SJSA1 (cell line): Measurements from ENCODE around the gene PIAS1. TPM values are rescaled to one million over a fixed set of nuclear protein-coding genes. Genes with fewer than 3 reads are reported as not detected.
"Not testable (repeated sequence)": the region's sequence is repeated elsewhere in the genome, so short reads cannot be mapped to it uniquely, and the experiment has no call there.

ENCODE experiments used
- DNase-seq, 2 experiments: peaks; one replicate each; pipeline ENCODE4 v3.0.0-alpha.2; 2015 to 2020; ENCODE audit warnings: low spot score in 2 of 2, low read depth in 1 of 2
- H3K27ac ChIP-seq: fragments of 250-450 bp; sonication (Bioruptor Pico); 2 replicates; pipeline ENCODE4 v1.5.1; 2020; ENCODE audit warnings: mild to moderate bottlenecking, moderate library complexity
- H3K27me3 ChIP-seq: fragments of 250-450 bp; sonication (Bioruptor Pico); replicated peaks from 2 replicates; pipeline ENCODE4 v1.5.1; 2020; ENCODE audit warnings: mild to moderate bottlenecking, moderate library complexity
- H3K36me3 ChIP-seq: fragments of 250-450 bp; sonication (Bioruptor Pico); 2 replicates; pipeline ENCODE4 v1.5.1; 2020; ENCODE audit warnings: mild to moderate bottlenecking
- H3K4me1 ChIP-seq: fragments of 250-450 bp; sonication (Bioruptor Pico); replicated peaks from 2 replicates; pipeline ENCODE4 v1.6.1; 2021; ENCODE audit warnings: mild to moderate bottlenecking
- H3K4me3 ChIP-seq: fragments of 250-450 bp; sonication (Bioruptor Pico); 2 replicates; pipeline ENCODE4 v1.5.1; 2020; ENCODE audit warnings: mild to moderate bottlenecking
- H3K9me3 ChIP-seq: fragments of 250-450 bp; sonication (Bioruptor Pico); replicated peaks from 2 replicates; pipeline ENCODE4 v1.5.1; 2020; ENCODE audit warnings: mild to moderate bottlenecking
- total RNA-seq: library from RNA; depleted of rRNA; stranded (reverse); fragments of >200 nt; shearing (Covaris generic); gene quantifications from 2 replicates; pipeline ENCODE4 v1.2.3, GENCODE V29; 2014

The PIAS1 gene
- total RNA-seq, 1 experiment from 2014 or later = 21.2 TPM

- Histone ChIP-seq H3K27ac (no peak overlapping the region), H3K27me3 (no peaks in the 10 kb centered on the region), H3K36me3 (no peaks in the 10 kb centered on the region)
Measured at GRCh38 chr15:68045289-68046265, 8.5 kb upstream of the PIAS1 start.

GRCh38 chr15:68047826-68048225 lies 6.3 kb upstream of the PIAS1 start:
- no peaks in the 10 kb centered on the region for H3K36me3 ChIP-seq
- H3K4me1 ChIP-seq = peaks cover under 1% of the 10 kb centered on the region
- H3K27ac ChIP-seq = no peak overlapping the region
- H3K9me3 ChIP-seq = no peaks in the 10 kb centered on the region
- H3K4me3 ChIP-seq = no peak overlapping the region
- H3K27me3 ChIP-seq = no peaks in the 10 kb centered on the region
- no peak for DNase-seq

More at GRCh38 chr15:68045289-68046265, 8.5 kb upstream of the PIAS1 start:
- Histone ChIP-seq H3K4me1 (peaks cover 12% of the 10 kb centered on the region), H3K9me3 (no peaks in the 10 kb centered on the region), H3K4me3 (no peak overlapping the region)
- DNase-seq = no peak

GRCh38 chr15:68051109-68051508 lies 3.0 kb upstream of the PIAS1 start:
- Histone ChIP-seq H3K9me3 (no peaks in the 10 kb centered on the region), H3K36me3 (peaks cover 4% of the 10 kb centered on the region; the same call in 1 of the 2 replicates), H3K27ac (no peak overlapping the region), H3K4me3 (no peak overlapping the region), H3K27me3 (no peaks in the 10 kb centered on the region), H3K4me1 (peaks cover 9% of the 10 kb centered on the region)
- no peak for DNase-seq

GRCh38 chr15:68051907-68052306 lies 2.2 kb upstream of the PIAS1 start:
- no peak for DNase-seq

GRCh38 chr15:68052431-68052830 lies 1.7 kb upstream of the PIAS1 start:
- Histone ChIP-seq H3K4me1 (peaks cover 16% of the 10 kb centered on the region), H3K4me3 (no peak overlapping the region)
- no peak for DNase-seq

More at GRCh38 chr15:68051907-68052306, 2.2 kb upstream of the PIAS1 start:
- Histone ChIP-seq H3K9me3 (no peaks in the 10 kb centered on the region), H3K4me3 (no peak overlapping the region), H3K27ac (no peak overlapping the region), H3K27me3 (no peaks in the 10 kb centered on the region), H3K4me1 (peaks cover 16% of the 10 kb centered on the region), H3K36me3 (peaks cover 4% of the 10 kb centered on the region; the same call in 1 of the 2 replicates)

GRCh38 chr15:68053001-68053400 lies 1.1 kb upstream of the PIAS1 start:
- Histone ChIP-seq H3K4me1 (peaks cover 16% of the 10 kb centered on the region), H3K27me3 (no peaks in the 10 kb centered on the region), H3K4me3 (no peak overlapping the region), H3K9me3 (no peaks in the 10 kb centered on the region), H3K36me3 (peaks cover 4% of the 10 kb centered on the region; the same call in 1 of the 2 replicates), H3K27ac (no peak overlapping the region)
- no peak for DNase-seq

More at GRCh38 chr15:68052431-68052830, 1.7 kb upstream of the PIAS1 start:
- no peak overlapping the region for H3K27ac ChIP-seq
- H3K9me3 ChIP-seq = no peaks in the 10 kb centered on the region
- H3K36me3 ChIP-seq = peaks cover 4% of the 10 kb centered on the region; the same call in 1 of the 2 replicates
- no peaks in the 10 kb centered on the region for H3K27me3 ChIP-seq

GRCh38 chr15:68054628-68055223 lies 611 bp downstream of the PIAS1 start:
- peak overlapping the region; percentile 82 for H3K4me3 ChIP-seq
- H3K4me1 ChIP-seq = peaks cover 16% of the 10 kb centered on the region
- no peaks in the 10 kb centered on the region for H3K27me3 ChIP-seq
- H3K27ac ChIP-seq = peak overlapping the region; percentile 64
- no peaks in the 10 kb centered on the region for H3K9me3 ChIP-seq
- H3K36me3 ChIP-seq = peaks cover 4% of the 10 kb centered on the region; the same call in 1 of the 2 replicates
- DNase-seq = peak; percentile 34 to 71

- H3K27ac ChIP-seq = no peak overlapping the region
- peaks cover 16% of the 10 kb centered on the region for H3K4me1 ChIP-seq
- DNase-seq = peak in 1 of 2 experiments; percentile 37
- H3K4me3 ChIP-seq = peak overlapping the region; percentile 82
- H3K9me3 ChIP-seq = no peaks in the 10 kb centered on the region
- H3K36me3 ChIP-seq = peaks cover 4% of the 10 kb centered on the region; the same call in 1 of the 2 replicates
- H3K27me3 ChIP-seq = no peaks in the 10 kb centered on the region
Measured at GRCh38 chr15:68055224-68055705, 1.1 kb downstream of the PIAS1 start.

GRCh38 chr15:68056097-68056865 lies 2.2 kb downstream of the PIAS1 start:
- no peaks in the 10 kb centered on the region for H3K27me3 ChIP-seq
- peak overlapping the region; percentile 82 for H3K4me3 ChIP-seq
- no peak for DNase-seq
- peaks cover 16% of the 10 kb centered on the region for H3K4me1 ChIP-seq
- H3K36me3 ChIP-seq = peaks cover 4% of the 10 kb centered on the region; the same call in 1 of the 2 replicates
- no peaks in the 10 kb centered on the region for H3K9me3 ChIP-seq
- H3K27ac ChIP-seq = no peak overlapping the region

GRCh38 chr15:68057034-68057433 lies 2.9 kb downstream of the PIAS1 start:
- H3K36me3 ChIP-seq = peaks cover 4% of the 10 kb centered on the region; the same call in 1 of the 2 replicates
- no peak overlapping the region for H3K4me3 ChIP-seq
- no peaks in the 10 kb centered on the region for H3K27me3 ChIP-seq
- no peaks in the 10 kb centered on the region for H3K9me3 ChIP-seq
- peaks cover 16% of the 10 kb centered on the region for H3K4me1 ChIP-seq
- no peak overlapping the region for H3K27ac ChIP-seq
- DNase-seq = no peak

- DNase-seq = no peak
- peaks cover 16% of the 10 kb centered on the region for H3K4me1 ChIP-seq
- H3K4me3 ChIP-seq = no peak overlapping the region
- no peaks in the 10 kb centered on the region for H3K9me3 ChIP-seq
- no peak overlapping the region for H3K27ac ChIP-seq
- H3K27me3 ChIP-seq = no peaks in the 10 kb centered on the region
- H3K36me3 ChIP-seq = peaks cover 4% of the 10 kb centered on the region; the same call in 1 of the 2 replicates
Measured at GRCh38 chr15:68057758-68058157, 3.6 kb downstream of the PIAS1 start.

GRCh38 chr15:68058970-68059369 lies 4.9 kb downstream of the PIAS1 start:
- not testable (repeated sequence) for DNase-seq, H3K9me3 ChIP-seq, H3K36me3 ChIP-seq, H3K4me3 ChIP-seq, H3K27ac ChIP-seq, H3K4me1 ChIP-seq, H3K27me3 ChIP-seq

- Histone ChIP-seq H3K27me3 (no peaks in the 10 kb centered on the region), H3K4me1 (peaks cover 10% of the 10 kb centered on the region; the same call in 1 of the 2 replicates), H3K27ac (no peak overlapping the region), H3K9me3 (no peaks in the 10 kb centered on the region), H3K36me3 (no peaks in the 10 kb centered on the region), H3K4me3 (no peak overlapping the region)
- no peak for DNase-seq
Measured at GRCh38 chr15:68059630-68060029, 5.5 kb downstream of the PIAS1 start.
